HCT116 (cell line): Measurements from ENCODE around the gene PDE10A. TPM values are rescaled to one million over a fixed set of nuclear protein-coding genes. Genes with fewer than 3 reads are reported as not detected.

Experiments
- ATAC-seq: fragments of 200-7000 bp; cut with Tn5 transposase; 2 replicates; pipeline ENCODE4 v1.9.1; 2020; ENCODE audit warnings: mild to moderate bottlenecking, moderate library complexity
- BruUV-seq: library from RNA; stranded (reverse); fragments of 400-500 nt; replicated peaks from 2 replicates; lab custom pipeline; 2021; lab: Mats Ljungman, UMichigan
- CTCF ChIA-PET: fragments of 300-600 bp; sonication (Branson Sonifier 250); formaldehyde crosslinking; loops from one replicate; lab custom pipeline; 2021; ENCODE audit warnings: antibody characterized with exemption; lab: Charles Lee
- POLR2A ChIA-PET: fragments of 300-600, 350-600 bp; sonication (Branson Sonifier 250); formaldehyde crosslinking; loops from one replicate; lab custom pipeline; 2021; ENCODE audit warnings: antibody characterized with exemption; lab: Charles Lee
- RAD21 ChIA-PET, 2 experiments: fragments of 300-600 bp; sonication (Branson Sonifier 250); formaldehyde crosslinking; loops; one replicate each; lab custom pipeline; 2023; ENCODE audit warnings: low total read pairs in 2 of 2; ENCODE audit not compliant: uncharacterized antibody in 2 of 2, unreplicated experiment in 2 of 2, low non-redundant PET in 1 of 2; lab: Charles Lee
- DNase-seq: peaks from one replicate; pipeline ENCODE4 v3.0.0-alpha.2; 2010; ENCODE audit warnings: low read depth, low spot score
- H2AFZ ChIP-seq: fragments of 200-600 bp; shearing (Covaris generic), sonication (generic); 2 replicates; pipeline ENCODE4 v1.6.1; 2017; ENCODE audit warnings: low read depth, mixed run types, mixed read lengths, antibody characterized with exemption, low read length; ENCODE audit not compliant: poor library complexity, severe bottlenecking
- H3K27ac ChIP-seq: 2 replicates; pipeline ENCODE4 v1.5.1; 2012; ENCODE audit warnings: low read depth, low read length
- H3K27me3 ChIP-seq: fragments of 200-600 bp; sonication (generic); 2 replicates; pipeline ENCODE4 v1.6.1; 2016; ENCODE audit warnings: mixed run types, low read length, mixed read lengths; ENCODE audit not compliant: insufficient read depth
- H3K36me3 ChIP-seq, 2 experiments: fragments of 200-500 bp in 1 of 2; fragments of 200-600 bp in 1 of 2; sonication (Bioruptor generic) in 1 of 2; sonication (generic) in 1 of 2; 2 replicates each; pipeline versions ENCODE4 v1.5.1 to v1.6.1; 2014 to 2016; ENCODE audit warnings: low read length in 2 of 2, inconsistent platforms in 1 of 2, mixed read lengths in 1 of 2, mixed run types in 1 of 2; ENCODE audit not compliant: insufficient read depth in 2 of 2, control insufficient read depth in 1 of 2
- H3K4me1 ChIP-seq, 2 experiments: fragments of 200-600 bp in 1 of 2; sonication (generic) in 1 of 2; 2 replicates each; pipeline versions ENCODE4 v1.5.1 to v1.6.1; 2012 to 2017; ENCODE audit warnings: low read length in 2 of 2, inconsistent platforms in 1 of 2, mild to moderate bottlenecking in 1 of 2, mixed read lengths in 1 of 2, mixed run types in 1 of 2, moderate library complexity in 1 of 2; ENCODE audit not compliant: insufficient read depth in 2 of 2, control insufficient read depth in 1 of 2
- H3K4me2 ChIP-seq: fragments of 200-600 bp; sonication (generic); 2 replicates; pipeline ENCODE4 v1.6.1; 2017; ENCODE audit warnings: mixed run types, low read length, mixed read lengths
- H3K4me3 ChIP-seq, 2 experiments: fragments of 200-600 bp in 1 of 2; sonication (generic) in 1 of 2; replicated peaks in 1 of 2; 2 replicates each; pipeline ENCODE4 v1.5.1; 2011 to 2016; ENCODE audit warnings: low read length in 2 of 2, control low read depth in 1 of 2, low read depth in 1 of 2, mild to moderate bottlenecking in 1 of 2, mixed read lengths in 1 of 2, mixed run types in 1 of 2
- H3K79me2 ChIP-seq: fragments of 200-600 bp; sonication (generic); 2 replicates; pipeline ENCODE4 v1.6.1; 2017; ENCODE audit warnings: mild to moderate bottlenecking, mixed run types, low read length, moderate library complexity, mixed read lengths; ENCODE audit not compliant: insufficient read depth
- H3K9ac ChIP-seq: fragments of 200-600 bp; sonication (generic); 2 replicates; pipeline ENCODE4 v1.6.1; 2016; ENCODE audit warnings: low read length, mixed read lengths
- H3K9me2 ChIP-seq: fragments of 200-600 bp; sonication (generic), shearing (Covaris generic); 2 replicates; pipeline ENCODE4 v1.6.1; 2017; ENCODE audit warnings: mixed run types, mild to moderate bottlenecking, moderate library complexity; ENCODE audit not compliant: insufficient read depth
- H3K9me3 ChIP-seq, 2 experiments: fragments of 200-500 bp in 1 of 2; fragments of 200-600 bp in 1 of 2; sonication (Bioruptor generic) in 1 of 2; sonication (generic) in 1 of 2; 2 replicates each; pipeline ENCODE4 v1.6.1; 2014 to 2017; ENCODE audit warnings: low read length in 2 of 2, mixed read lengths in 2 of 2, inconsistent platforms in 1 of 2, low read depth in 1 of 2, mild to moderate bottlenecking in 1 of 2, mixed run types in 1 of 2, moderate library complexity in 1 of 2; ENCODE audit not compliant: control insufficient read depth in 1 of 2, insufficient read depth in 1 of 2
- H4K20me1 ChIP-seq: fragments of 200-600 bp; sonication (generic), shearing (Covaris generic); 2 replicates; pipeline ENCODE4 v1.6.1; 2017; ENCODE audit warnings: mixed run types, mild to moderate bottlenecking, moderate library complexity; ENCODE audit not compliant: insufficient read depth
- CBX3 ChIP-seq: IDR thresholded peaks from 2 replicates; pipeline ENCODE4 v1.6.1; 2012; ENCODE audit warnings: low read depth
- EGR1 ChIP-seq: IDR thresholded peaks from 2 replicates; pipeline ENCODE4 v1.6.1; 2012; ENCODE audit warnings: low read depth
- EZH2 ChIP-seq: fragments of 200-600 bp; sonication (generic); IDR thresholded peaks from 2 replicates; pipeline ENCODE4 v1.6.1; 2017; ENCODE audit warnings: antibody characterized with exemption, mixed run types
- EZH2phosphoT487 ChIP-seq: fragments of 200-600 bp; IDR thresholded peaks from 2 replicates; pipeline ENCODE4 v1.6.1; 2018; ENCODE audit warnings: antibody characterized with exemption, borderline replicate concordance
- JUND ChIP-seq: IDR thresholded peaks from 2 replicates; pipeline ENCODE4 v1.6.1; 2012
- POLR2A ChIP-seq: IDR thresholded peaks from 2 replicates; pipeline ENCODE4 v1.7.0; 2011; ENCODE audit warnings: borderline replicate concordance; ENCODE audit not compliant: insufficient read depth, insufficient read length; ENCODE audit errors: extremely low read depth
- REST ChIP-seq: IDR thresholded peaks from 2 replicates; pipeline ENCODE4 v1.6.1; 2012; ENCODE audit warnings: low read depth
- SIN3A ChIP-seq: IDR thresholded peaks from 2 replicates; pipeline ENCODE4 v1.6.1; 2012; ENCODE audit warnings: low read depth
- SP1 ChIP-seq: IDR thresholded peaks from 2 replicates; pipeline ENCODE4 v1.6.1; 2012; ENCODE audit warnings: low read depth
- SRF ChIP-seq: IDR thresholded peaks from 2 replicates; pipeline ENCODE4 v1.6.1; 2012; ENCODE audit warnings: low read depth
- YY1 ChIP-seq: IDR thresholded peaks from 2 replicates; pipeline ENCODE4 v1.6.1; 2011; ENCODE audit warnings: low read length, low read depth, moderate library complexity, mild to moderate bottlenecking; ENCODE audit not compliant: insufficient replicate concordance; ENCODE audit errors: extremely low read depth
- ZFX ChIP-seq: fragments of 450-650 bp; IDR thresholded peaks from 2 replicates; pipeline ENCODE4 v1.6.1; 2017
- intact Hi-C: fragments of 100-400 bp; cut with micrococcal nuclease; formaldehyde crosslinking; loops from 2 replicates; pipeline ENCODE4 v1.10.0; 2022
- total RNA-seq: library from RNA; stranded (reverse); gene quantifications from one replicate; pipeline ENCODE4 v1.2.1, GENCODE V29; 2021; ENCODE audit not compliant: unreplicated experiment

Gene PDE10A
- total RNA-seq, 1 experiment from 2014 or later = 0.37 TPM

- Histone ChIP-seq H3K4me2 (peak overlapping the region; percentile 55), H2AFZ (no peak overlapping the region), H3K9me3 (peaks cover 0 to 4% of the 10 kb centered on the region in 2 experiments; a peak in 1 of 4 replicates), H3K9ac (no peak overlapping the region), H3K4me3 (no peak overlapping the region), H4K20me1 (no peaks in the 10 kb centered on the region), H3K9me2 (no peaks in the 10 kb centered on the region), H3K79me2 (no peaks in the 10 kb centered on the region), H3K36me3 (no peaks in the 10 kb centered on the region), H3K27ac (peak overlapping the region; percentile 75), H3K4me1 (peaks cover 16 to 30% of the 10 kb centered on the region in 2 experiments), H3K27me3 (no peaks in the 10 kb centered on the region)
- no peak for TF ChIP-seq CBX3
- TF ChIP-seq SP1 = no peak
- no peak for TF ChIP-seq EZH2phosphoT487
- TF ChIP-seq SIN3A = no peak
- no peak for TF ChIP-seq EZH2
- no peak for TF ChIP-seq YY1
- TF ChIP-seq POLR2A = no peak
- TF ChIP-seq JUND = no peak
- TF ChIP-seq EGR1 = no peak
- TF ChIP-seq SRF = no peak
- no peak for TF ChIP-seq ZFX
- TF ChIP-seq REST = no peak
- DNase-seq (peak; percentile 29), ATAC-seq (peak; percentile 74)
- ChIA-PET RAD21 (no interaction called here), POLR2A (no interaction called here), CTCF (no interaction called here)
- BruUV-seq = TSS peak; percentile 92
- intact Hi-C loops = no loop called here
Measured at GRCh38 chr6:165575158-165575549, 87.9 kb downstream of the PDE10A start.
